RKO (cell line): ENCODE results near the gene ARL13A.
"Not testable (repeated sequence)": the region's sequence is repeated elsewhere in the genome, so short reads cannot be mapped to it uniquely, and the experiment has no call there.

Experiments
- DNase-seq: peaks from one replicate; pipeline ENCODE4 v3.0.0-alpha.2; 2016; ENCODE audit warnings: low spot score

Gene ARL13A

GRCh38 chrX:100969408-100969807 is at the start of gene ARL13A:
Gene ARL13A, plus strand, starts transcription at chrX:100969708. Its CDS starts 3,982 bp downstream, at chrX:100973690.
- DNase-seq: no peak

GRCh38 chrX:100924375-100924774 is 45.1 kb upstream of the ARL13A start:
- no peak for DNase-seq

GRCh38 chrX:100926453-100926852 is 43.1 kb upstream of the ARL13A start:
- no peak for DNase-seq

- peak; percentile 30 for DNase-seq
Observed at GRCh38 chrX:100928660-100929613, 40.6 kb upstream of the ARL13A start, which contains the start of gene XKRX. Gene XKRX, minus strand, starts transcription at chrX:100928917. Its CDS starts 613 bp downstream, at chrX:100928304.

GRCh38 chrX:100931218-100931924 is 38.1 kb upstream of the ARL13A start:
- DNase-seq: peak; percentile 24

GRCh38 chrX:100931925-100932285 is 37.6 kb upstream of the ARL13A start:
- no peak for DNase-seq

GRCh38 chrX:100935767-100936166 is 33.7 kb upstream of the ARL13A start:
- DNase-seq: no peak

- DNase-seq: no peak
Observed at GRCh38 chrX:100939333-100939732, 30.2 kb upstream of the ARL13A start.

GRCh38 chrX:100944601-100945000 is 24.9 kb upstream of the ARL13A start:
- DNase-seq: no peak

GRCh38 chrX:100946299-100946927 is 23.1 kb upstream of the ARL13A start:
- DNase-seq: no peak

GRCh38 chrX:100948557-100948956 is 21.0 kb upstream of the ARL13A start:
- no peak for DNase-seq

- no peak for DNase-seq
Observed at GRCh38 chrX:100962811-100963210, 6.7 kb upstream of the ARL13A start.

- DNase-seq: no peak
Observed at GRCh38 chrX:100964362-100964761, 5.1 kb upstream of the ARL13A start.

GRCh38 chrX:100969936-100970335 is 428 bp downstream of the ARL13A start:
- no peak for DNase-seq

GRCh38 chrX:100973411-100973810 is 3.9 kb downstream of the ARL13A start:
- no peak for DNase-seq

GRCh38 chrX:100975212-100975611 is 5.7 kb downstream of the ARL13A start:
- no peak for DNase-seq

GRCh38 chrX:100976211-100976610 is 6.7 kb downstream of the ARL13A start:
- DNase-seq: no peak

- no peak for DNase-seq
Observed at GRCh38 chrX:100979881-100980607, 10.5 kb downstream of the ARL13A start.

GRCh38 chrX:100980608-100981497 is 11.3 kb downstream of the ARL13A start:
- no peak for DNase-seq

- DNase-seq: not testable (repeated sequence)
Observed at GRCh38 chrX:100981498-100981845, 12.0 kb downstream of the ARL13A start.

GRCh38 chrX:100984818-100985217 is 15.3 kb downstream of the ARL13A start:
- DNase-seq: no peak
